GM12891 (cell line): ENCODE data around the gene KCP.

ENCODE experiments used
- PAX5 ChIP-seq: IDR thresholded peaks from 2 replicates; pipeline ENCODE4 v1.6.1; 2011; ENCODE audit warnings: low read length, moderate library complexity, mild to moderate bottlenecking; ENCODE audit not compliant: insufficient read depth, severe bottlenecking
- POLR2A ChIP-seq: IDR thresholded peaks from 2 replicates; pipeline ENCODE4 v1.6.1; 2011; ENCODE audit warnings: low read depth, low read length, control low read depth
- POLR2AphosphoS5 ChIP-seq: IDR thresholded peaks from 2 replicates; pipeline ENCODE4 v1.6.1; 2011; ENCODE audit warnings: low read depth, low read length, control low read depth
- POU2F2 ChIP-seq: IDR thresholded peaks from 2 replicates; pipeline ENCODE4 v1.6.1; 2011; ENCODE audit warnings: low read depth, mild to moderate bottlenecking, control low read depth, low read length, moderate library complexity
- SPI1 ChIP-seq: IDR thresholded peaks from 2 replicates; pipeline ENCODE4 v1.6.1; 2011; ENCODE audit warnings: low read depth, low read length, control low read depth
- TAF1 ChIP-seq: IDR thresholded peaks from 2 replicates; pipeline ENCODE4 v1.6.1; 2011; ENCODE audit warnings: low read depth, low read length, control low read depth

DNA sequence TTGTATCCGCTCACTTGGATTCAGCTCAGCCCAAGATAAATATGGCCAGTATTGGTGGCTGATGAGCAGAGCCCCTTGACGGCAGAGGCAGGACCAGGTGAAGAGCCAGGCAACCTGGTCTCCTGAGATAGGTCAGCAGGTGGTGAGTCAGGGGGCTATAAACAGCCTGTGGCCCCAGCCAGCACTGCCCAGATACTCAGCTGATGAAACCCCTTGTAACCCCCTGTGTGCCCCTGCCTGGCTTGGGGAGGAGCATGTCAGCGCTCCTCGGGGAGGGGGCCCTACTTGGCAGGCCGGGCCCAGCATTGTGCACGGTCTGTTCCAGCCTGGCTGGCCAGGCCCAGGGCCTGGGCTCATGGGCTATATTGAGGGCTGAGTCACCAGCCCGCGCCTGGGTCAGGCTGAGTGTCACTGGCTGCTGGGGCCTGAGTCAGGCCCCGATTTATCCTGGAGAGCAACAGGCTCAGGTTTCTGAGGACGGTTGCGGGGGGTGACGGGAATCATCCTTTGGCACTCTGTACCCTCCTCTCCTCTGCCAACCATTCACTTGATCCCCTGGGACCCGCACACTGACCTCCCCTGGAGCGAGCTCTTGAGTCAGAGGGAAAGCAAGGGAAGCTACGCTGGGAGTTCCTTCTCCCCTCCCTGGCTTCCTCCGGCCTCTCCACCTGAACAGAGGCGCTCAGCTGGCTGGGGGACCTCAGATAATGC, 83.1 kb downstream of the KCP start:
- TF ChIP-seq POLR2A (no peak), POLR2AphosphoS5 (no peak), POU2F2 (no peak), SPI1 (no peak), TAF1 (no peak), PAX5 (no peak)
